Measurements from ENCODE around the gene KAZN. TPM values are rescaled to one million over a fixed set of nuclear protein-coding genes. Genes with fewer than 3 reads are reported as not detected.

KAZN gene
- total RNA-seq, 6 experiments from 2014 or later, result 13.1 to 22.3 (median 20.7) TPM

DNA sequence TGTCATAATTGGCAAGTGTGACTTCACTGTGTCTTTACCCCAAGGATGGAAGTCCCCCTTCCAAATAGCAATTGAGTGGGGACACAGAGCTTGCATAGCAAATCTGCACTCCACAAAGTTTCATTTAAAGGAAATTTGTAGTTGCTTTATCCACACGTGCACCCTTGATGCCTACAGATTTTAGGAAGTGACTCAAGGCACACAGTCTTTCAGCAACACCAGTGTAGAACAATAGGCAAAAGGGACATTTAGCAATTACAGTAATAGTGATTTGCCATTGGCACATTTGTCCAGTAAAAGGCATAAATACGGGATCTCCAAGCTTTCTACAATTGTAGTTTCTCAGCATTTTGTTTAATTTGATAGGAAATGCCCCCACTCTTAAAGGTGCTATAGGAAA, 43.4 kb upstream of the KAZN start:
- Mint-ChIP-seq H3K27ac (no peak overlapping the region), H3K4me1 (ENCODE audit: low read depth) (no peaks in the 10 kb centered on the region), H3K27me3 (ENCODE audit: insufficient read depth) (no peaks in the 10 kb centered on the region; the same call in 1 of the 2 replicates), H3K9me3 (peaks cover 65% of the 10 kb centered on the region), H3K36me3 (ENCODE audit: low read depth) (no peaks in the 10 kb centered on the region), H3K4me3 (no peak overlapping the region)
- DNase-seq, result no peak
- TF ChIP-seq, protein P1, sequence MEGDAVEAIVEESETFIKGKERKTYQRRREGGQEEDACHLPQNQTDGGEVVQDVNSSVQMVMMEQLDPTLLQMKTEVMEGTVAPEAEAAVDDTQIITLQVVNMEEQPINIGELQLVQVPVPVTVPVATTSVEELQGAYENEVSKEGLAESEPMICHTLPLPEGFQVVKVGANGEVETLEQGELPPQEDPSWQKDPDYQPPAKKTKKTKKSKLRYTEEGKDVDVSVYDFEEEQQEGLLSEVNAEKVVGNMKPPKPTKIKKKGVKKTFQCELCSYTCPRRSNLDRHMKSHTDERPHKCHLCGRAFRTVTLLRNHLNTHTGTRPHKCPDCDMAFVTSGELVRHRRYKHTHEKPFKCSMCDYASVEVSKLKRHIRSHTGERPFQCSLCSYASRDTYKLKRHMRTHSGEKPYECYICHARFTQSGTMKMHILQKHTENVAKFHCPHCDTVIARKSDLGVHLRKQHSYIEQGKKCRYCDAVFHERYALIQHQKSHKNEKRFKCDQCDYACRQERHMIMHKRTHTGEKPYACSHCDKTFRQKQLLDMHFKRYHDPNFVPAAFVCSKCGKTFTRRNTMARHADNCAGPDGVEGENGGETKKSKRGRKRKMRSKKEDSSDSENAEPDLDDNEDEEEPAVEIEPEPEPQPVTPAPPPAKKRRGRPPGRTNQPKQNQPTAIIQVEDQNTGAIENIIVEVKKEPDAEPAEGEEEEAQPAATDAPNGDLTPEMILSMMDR (IDR thresholded peaks at IDR 0.05), result no peak

- H3K36me3 Mint-ChIP-seq (ENCODE audit: low read depth), result no peaks in the 10 kb centered on the region
- TF ChIP-seq, protein P1 (IDR thresholded peaks at IDR 0.05), result no peak
- H3K4me3 Mint-ChIP-seq, result no peak overlapping the region
- no peaks in the 10 kb centered on the region for H3K27me3 Mint-ChIP-seq (ENCODE audit: insufficient read depth)
- peaks cover 60% of the 10 kb centered on the region for H3K9me3 Mint-ChIP-seq
- H3K27ac Mint-ChIP-seq, result no peak overlapping the region
- H3K4me1 Mint-ChIP-seq (ENCODE audit: low read depth), result no peaks in the 10 kb centered on the region
- DNase-seq, result no peak
Observed at GRCh38 chr1:14561014-14561693, 37.3 kb upstream of the KAZN start.

DNA sequence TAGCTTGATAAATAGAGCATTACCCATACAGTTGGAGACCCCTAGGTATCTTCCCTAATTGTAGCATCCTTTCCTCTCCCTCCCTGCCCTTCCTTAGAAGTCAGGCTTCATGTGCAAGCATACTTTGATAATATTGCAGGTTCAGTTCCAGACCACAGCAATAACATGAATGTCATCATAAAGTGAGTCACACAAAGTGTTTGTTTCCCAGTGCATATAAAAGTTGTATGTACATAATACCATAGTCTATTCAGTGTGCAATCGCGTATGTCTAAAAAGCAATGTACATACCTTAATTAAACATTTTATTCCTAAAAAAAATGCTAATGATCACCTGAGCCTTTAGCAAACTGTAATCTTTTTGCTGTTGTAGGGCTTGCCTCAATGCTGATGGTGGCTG, 33.4 kb upstream of the KAZN start:
- Mint-ChIP-seq H3K4me3 (no peak overlapping the region), H3K36me3 (ENCODE audit: low read depth) (no peaks in the 10 kb centered on the region; the same call in 1 of the 2 replicates), H3K4me1 (ENCODE audit: low read depth) (no peaks in the 10 kb centered on the region), H3K27me3 (ENCODE audit: insufficient read depth) (no peaks in the 10 kb centered on the region; the same call in 1 of the 2 replicates), H3K9me3 (peaks cover 51% of the 10 kb centered on the region), H3K27ac (no peak overlapping the region)
- DNase-seq, result no peak
- TF ChIP-seq, protein P1 (IDR thresholded peaks at IDR 0.05), result no peak

- TF ChIP-seq, protein P1 (IDR thresholded peaks at IDR 0.05), result peak; percentile 12; the same call in 1 of the 2 replicates
- no peak overlapping the region for H3K27ac Mint-ChIP-seq
- no peaks in the 10 kb centered on the region; the same call in 1 of the 2 replicates for H3K36me3 Mint-ChIP-seq (ENCODE audit: low read depth)
- no peaks in the 10 kb centered on the region; the same call in none of the 2 replicates for H3K27me3 Mint-ChIP-seq (ENCODE audit: insufficient read depth)
- no peak overlapping the region for H3K4me3 Mint-ChIP-seq
- no peak for DNase-seq
- peaks cover 59% of the 10 kb centered on the region for H3K9me3 Mint-ChIP-seq
- H3K4me1 Mint-ChIP-seq (ENCODE audit: low read depth), result no peaks in the 10 kb centered on the region
Observed at GRCh38 chr1:14567056-14567455, 31.4 kb upstream of the KAZN start.

GRCh38 chr1:14567903-14568302, 30.6 kb upstream of the KAZN start:
- TF ChIP-seq, protein P1 (IDR thresholded peaks at IDR 0.05), result no peak
- Mint-ChIP-seq H3K4me3 (no peak overlapping the region), H3K4me1 (ENCODE audit: low read depth) (no peaks in the 10 kb centered on the region), H3K36me3 (ENCODE audit: low read depth) (no peaks in the 10 kb centered on the region; the same call in 1 of the 2 replicates), H3K27me3 (ENCODE audit: insufficient read depth) (no peaks in the 10 kb centered on the region; the same call in none of the 2 replicates), H3K9me3 (peaks cover 65% of the 10 kb centered on the region), H3K27ac (no peak overlapping the region)
- no peak for DNase-seq

Data from HFFc6 (cell line).